ENCODE data around the gene TAF5L.

The TAF5L gene

DNA sequence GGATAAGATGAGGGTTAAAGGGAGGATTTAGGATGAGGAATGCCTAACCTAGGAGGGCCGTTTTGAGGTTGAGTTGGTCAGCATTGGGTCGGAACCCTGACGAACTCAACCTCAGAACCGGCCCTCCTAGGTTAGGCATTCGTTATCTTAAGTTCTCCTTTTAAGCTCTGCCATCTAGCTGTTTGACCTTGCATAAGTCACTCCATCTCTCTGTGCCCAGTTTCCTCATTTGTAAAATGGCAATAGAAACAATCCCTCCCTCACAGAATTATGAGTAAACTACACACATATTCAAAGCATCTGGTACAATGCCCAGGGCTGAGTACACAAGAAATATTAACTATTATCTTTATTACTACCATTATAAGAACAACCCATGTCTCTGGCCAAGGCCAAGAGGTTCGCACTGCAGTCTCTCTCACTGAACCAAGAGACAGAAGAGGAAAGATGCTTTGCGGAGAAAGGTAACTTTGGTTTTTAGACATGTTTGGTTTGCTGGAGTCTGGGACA, 72.2 kb downstream of the TAF5L start:
- peak overlapping the region; percentile 63 for H3K4me2 ChIP-seq (ENCODE audit: low read depth, low read length, poor library complexity, severe bottlenecking)
- TF ChIP-seq, protein P1, sequence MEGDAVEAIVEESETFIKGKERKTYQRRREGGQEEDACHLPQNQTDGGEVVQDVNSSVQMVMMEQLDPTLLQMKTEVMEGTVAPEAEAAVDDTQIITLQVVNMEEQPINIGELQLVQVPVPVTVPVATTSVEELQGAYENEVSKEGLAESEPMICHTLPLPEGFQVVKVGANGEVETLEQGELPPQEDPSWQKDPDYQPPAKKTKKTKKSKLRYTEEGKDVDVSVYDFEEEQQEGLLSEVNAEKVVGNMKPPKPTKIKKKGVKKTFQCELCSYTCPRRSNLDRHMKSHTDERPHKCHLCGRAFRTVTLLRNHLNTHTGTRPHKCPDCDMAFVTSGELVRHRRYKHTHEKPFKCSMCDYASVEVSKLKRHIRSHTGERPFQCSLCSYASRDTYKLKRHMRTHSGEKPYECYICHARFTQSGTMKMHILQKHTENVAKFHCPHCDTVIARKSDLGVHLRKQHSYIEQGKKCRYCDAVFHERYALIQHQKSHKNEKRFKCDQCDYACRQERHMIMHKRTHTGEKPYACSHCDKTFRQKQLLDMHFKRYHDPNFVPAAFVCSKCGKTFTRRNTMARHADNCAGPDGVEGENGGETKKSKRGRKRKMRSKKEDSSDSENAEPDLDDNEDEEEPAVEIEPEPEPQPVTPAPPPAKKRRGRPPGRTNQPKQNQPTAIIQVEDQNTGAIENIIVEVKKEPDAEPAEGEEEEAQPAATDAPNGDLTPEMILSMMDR (conservative IDR thresholded peaks at IDR 0.05; ENCODE audit: low read length) = no peak
- no peak for TF ChIP-seq EZH2phosphoT487 (IDR thresholded peaks at IDR 0.05; ENCODE audit: borderline replicate concordance)

DNA sequence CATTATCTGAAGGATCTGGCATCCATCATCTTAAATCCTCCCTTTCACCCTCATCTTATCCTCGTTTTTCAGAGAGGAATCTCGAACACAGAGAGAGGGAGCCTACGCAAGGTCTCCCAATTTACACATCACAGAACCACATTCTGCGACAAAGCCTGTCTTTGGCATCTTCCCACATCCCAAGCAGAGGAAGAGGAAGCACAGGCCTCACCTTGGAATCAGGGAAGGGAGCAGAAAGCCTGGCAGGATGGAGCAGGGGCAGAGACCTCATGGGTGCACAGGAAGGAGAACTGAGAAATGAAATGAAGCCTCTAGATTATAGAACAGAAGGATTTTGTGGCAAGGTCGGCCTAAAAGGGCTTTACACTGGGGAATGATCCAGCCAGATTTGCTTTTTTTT, 73.2 kb downstream of the TAF5L start:
- Histone ChIP-seq H3K4me2 (ENCODE audit: low read depth, low read length, poor library complexity, severe bottlenecking) (no peak overlapping the region), H3K79me2 (ENCODE audit: insufficient read depth, low read length) (peaks cover 12% of the 10 kb centered on the region; the same call in 1 of the 2 replicates), H3K4me3 (ENCODE audit: low read length, poor library complexity, severe bottlenecking) (no peak overlapping the region)

More for the DNA sequence above, 72.2 kb downstream of the TAF5L start:
- Histone ChIP-seq H3K79me2 (ENCODE audit: insufficient read depth, low read length) (peaks cover 12% of the 10 kb centered on the region; the same call in 1 of the 2 replicates), H3K36me3 (ENCODE audit: insufficient read depth, low read length) (no peaks in the 10 kb centered on the region), H3K4me3 (ENCODE audit: low read length, poor library complexity, severe bottlenecking) (no peak overlapping the region), H3K9ac (ENCODE audit: low read depth, low read length, poor library complexity, severe bottlenecking) (no peak overlapping the region), H3K9me2 (replicated peaks; ENCODE audit: low read depth, low read length) (no peaks in the 10 kb centered on the region), H3F3A (ENCODE audit: low read depth) (no peaks in the 10 kb centered on the region), H4K20me1 (ENCODE audit: insufficient read depth, low read length, poor library complexity, severe bottlenecking) (no peaks in the 10 kb centered on the region), H2AFZ (ENCODE audit: low read length) (no peak overlapping the region), H3K27me3 (ENCODE audit: insufficient read depth, low read length, poor library complexity, severe bottlenecking) (no peaks in the 10 kb centered on the region), H3K9me3 (ENCODE audit: insufficient read depth, low read depth, low read length) (no peaks in the 10 kb centered on the region), H3K4me1 (ENCODE audit: insufficient read depth, low read length, poor library complexity, severe bottlenecking) (peaks cover 19% of the 10 kb centered on the region)

DNA sequence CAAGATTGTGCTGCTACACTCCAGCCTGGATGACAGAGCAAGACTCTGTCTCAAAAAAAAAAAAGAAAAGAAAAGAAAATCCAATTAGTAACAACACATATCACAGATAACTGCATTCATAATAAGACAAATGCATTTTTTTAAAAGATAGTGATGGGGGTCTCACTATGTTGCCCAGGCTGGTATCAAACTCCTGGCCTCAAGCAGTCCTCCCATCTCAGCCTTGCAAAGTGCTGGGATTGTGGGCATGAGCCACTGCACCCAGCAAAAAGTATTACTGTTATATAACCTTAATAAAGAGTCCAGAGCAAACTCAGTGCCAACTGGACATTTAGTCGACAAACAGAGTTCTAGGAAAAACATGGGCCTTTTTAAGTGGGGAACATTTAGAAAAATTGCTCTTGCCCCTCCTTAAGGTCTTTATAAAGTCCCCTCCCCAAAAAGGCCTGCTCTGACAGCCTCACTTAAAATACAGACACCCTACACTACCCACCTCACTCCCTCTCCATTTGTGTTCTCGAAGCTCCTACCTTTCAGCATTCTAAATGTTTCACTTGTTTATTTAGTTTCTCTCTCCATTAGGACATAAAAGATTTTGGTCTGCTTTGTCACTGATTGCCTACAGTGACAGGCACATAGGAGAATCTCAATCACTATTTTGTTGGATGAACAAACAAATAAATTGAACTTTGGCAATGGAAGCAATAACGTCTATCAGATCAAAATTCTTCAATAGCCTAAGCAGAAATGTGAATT, 74.9 kb downstream of the TAF5L start:
- H2AFZ ChIP-seq (ENCODE audit: low read length) = no peak overlapping the region
- no peaks in the 10 kb centered on the region for H3K27me3 ChIP-seq (ENCODE audit: insufficient read depth, low read length, poor library complexity, severe bottlenecking)
- no peak overlapping the region for H3K4me2 ChIP-seq (ENCODE audit: low read depth, low read length, poor library complexity, severe bottlenecking)
- H3K4me3 ChIP-seq (ENCODE audit: low read length, poor library complexity, severe bottlenecking) = no peak overlapping the region
- H4K20me1 ChIP-seq (ENCODE audit: insufficient read depth, low read length, poor library complexity, severe bottlenecking) = no peaks in the 10 kb centered on the region
- H3K4me1 ChIP-seq (ENCODE audit: insufficient read depth, low read length, poor library complexity, severe bottlenecking) = peaks cover 9% of the 10 kb centered on the region
- TF ChIP-seq EZH2phosphoT487 (IDR thresholded peaks at IDR 0.05; ENCODE audit: borderline replicate concordance) = no peak
- TF ChIP-seq, protein P1 (conservative IDR thresholded peaks at IDR 0.05; ENCODE audit: low read length) = no peak
- no peaks in the 10 kb centered on the region for H3K9me3 ChIP-seq (ENCODE audit: insufficient read depth, low read depth, low read length)
- no peak overlapping the region for H3K9ac ChIP-seq (ENCODE audit: low read depth, low read length, poor library complexity, severe bottlenecking)
- no peaks in the 10 kb centered on the region for H3K9me2 ChIP-seq (replicated peaks; ENCODE audit: low read depth, low read length)
- no peaks in the 10 kb centered on the region for H3F3A ChIP-seq (ENCODE audit: low read depth)
- H3K36me3 ChIP-seq (ENCODE audit: insufficient read depth, low read length) = no peaks in the 10 kb centered on the region
- H3K79me2 ChIP-seq (ENCODE audit: insufficient read depth, low read length) = no peaks in the 10 kb centered on the region; the same call in 1 of the 2 replicates

More for the DNA sequence above, 73.2 kb downstream of the TAF5L start:
- Histone ChIP-seq H3K9ac (ENCODE audit: low read depth, low read length, poor library complexity, severe bottlenecking) (no peak overlapping the region), H3K4me1 (ENCODE audit: insufficient read depth, low read length, poor library complexity, severe bottlenecking) (peaks cover 19% of the 10 kb centered on the region), H3K36me3 (ENCODE audit: insufficient read depth, low read length) (no peaks in the 10 kb centered on the region), H4K20me1 (ENCODE audit: insufficient read depth, low read length, poor library complexity, severe bottlenecking) (no peaks in the 10 kb centered on the region), H3F3A (ENCODE audit: low read depth) (no peaks in the 10 kb centered on the region), H2AFZ (ENCODE audit: low read length) (no peak overlapping the region), H3K9me2 (replicated peaks; ENCODE audit: low read depth, low read length) (no peaks in the 10 kb centered on the region), H3K9me3 (ENCODE audit: insufficient read depth, low read depth, low read length) (no peaks in the 10 kb centered on the region), H3K27me3 (ENCODE audit: insufficient read depth, low read length, poor library complexity, severe bottlenecking) (no peaks in the 10 kb centered on the region)
- TF ChIP-seq, protein P1 (conservative IDR thresholded peaks at IDR 0.05; ENCODE audit: low read length) = no peak
- no peak for TF ChIP-seq EZH2phosphoT487 (IDR thresholded peaks at IDR 0.05; ENCODE audit: borderline replicate concordance)

All from Loucy (cell line).